Calu3 (cell line): ENCODE measurements around the gene ZNF3. TPM values are rescaled to one million over a fixed set of nuclear protein-coding genes. Genes with fewer than 3 reads are reported as not detected.

ENCODE experiments used
- BruUV-seq: library from RNA; stranded (reverse); fragments of 400-500 nt; replicated peaks from 2 replicates; lab custom pipeline; 2021; lab: Mats Ljungman, UMichigan
- CTCF ChIA-PET: fragments of 300-600 bp; sonication (Branson Sonifier 250); formaldehyde crosslinking; loops from one replicate; lab custom pipeline; 2022; ENCODE audit warnings: antibody characterized with exemption; lab: Charles Lee
- DNase-seq: peaks from one replicate; pipeline ENCODE4 v3.0.0; 2022
- H3K27ac Mint-ChIP-seq: one replicate; pipeline ENCODE4 v1.8.0; 2022; ENCODE audit warnings: mixed read lengths; ENCODE audit not compliant: unreplicated experiment
- H3K27me3 Mint-ChIP-seq: one replicate; pipeline ENCODE4 v1.8.0; 2022; ENCODE audit warnings: mixed read lengths; ENCODE audit not compliant: unreplicated experiment
- H3K36me3 Mint-ChIP-seq: one replicate; pipeline ENCODE4 v1.8.0; 2022; ENCODE audit warnings: mild to moderate bottlenecking, moderate library complexity, mixed read lengths; ENCODE audit not compliant: insufficient read depth, unreplicated experiment
- H3K4me1 Mint-ChIP-seq: one replicate; pipeline ENCODE4 v1.8.0; 2022; ENCODE audit warnings: mild to moderate bottlenecking, low read depth, mixed read lengths; ENCODE audit not compliant: unreplicated experiment
- H3K4me3 Mint-ChIP-seq: one replicate; pipeline ENCODE4 v1.8.0; 2022; ENCODE audit warnings: mild to moderate bottlenecking, low read depth, moderate library complexity, mixed read lengths; ENCODE audit not compliant: unreplicated experiment
- H3K9me3 Mint-ChIP-seq: one replicate; pipeline ENCODE4 v1.8.0; 2022; ENCODE audit warnings: low read depth, mixed read lengths; ENCODE audit not compliant: unreplicated experiment
- intact Hi-C: fragments of 100-400 bp; cut with micrococcal nuclease; formaldehyde crosslinking; loops from one replicate; pipeline ENCODE4 v1.10.0; 2022; ENCODE audit not compliant: unreplicated experiment
- total RNA-seq: library from RNA; stranded (reverse); gene quantifications from 2 replicates; pipeline ENCODE4 v1.2.3, GENCODE V29; 2022
- TF ChIP-seq, protein P1 (sequence below): fragments of 200-600 bp; IDR thresholded peaks from one replicate; pipeline ENCODE4 v1.8.0; 2022; ENCODE audit warnings: antibody characterized with exemption; ENCODE audit not compliant: unreplicated experiment

Gene ZNF3
- total RNA-seq, 1 experiment from 2014 or later: 26.7 TPM

DNA sequence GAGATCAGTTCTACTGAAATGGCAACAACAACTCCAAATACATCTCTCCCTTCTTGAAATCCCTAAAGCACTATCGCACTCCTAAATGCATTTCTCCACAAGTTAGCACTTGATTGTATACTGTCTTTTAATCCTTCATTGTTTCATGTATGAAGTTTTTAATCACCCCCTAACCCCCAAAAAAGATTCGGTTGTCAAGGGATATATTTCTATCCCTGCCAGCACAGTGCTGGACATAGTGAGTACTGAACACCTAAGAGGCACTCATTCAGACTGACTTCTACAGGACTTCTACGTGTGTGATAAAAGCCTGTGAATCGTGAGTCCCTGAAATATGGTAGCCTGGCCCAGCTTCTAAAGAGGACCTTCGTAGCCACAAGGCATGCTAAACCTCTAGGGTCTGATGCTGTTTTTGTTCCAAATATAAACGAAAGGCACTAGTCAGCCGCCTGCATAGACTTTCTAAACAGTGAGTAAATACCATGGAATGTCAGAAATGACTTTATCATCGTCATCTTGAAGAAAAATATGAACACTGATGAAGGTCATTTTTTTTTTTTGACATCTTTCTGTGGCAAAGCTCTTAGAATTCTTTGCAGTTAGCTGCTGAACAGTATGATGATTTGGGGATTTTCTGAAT lies 46.5 kb downstream of the ZNF3 start:
- BruUV-seq: no TSS peak
- Mint-ChIP-seq H3K27ac (no peak overlapping the region), H3K4me3 (no peak overlapping the region), H3K9me3 (no peaks in the 10 kb centered on the region), H3K36me3 (peaks cover 26% of the 10 kb centered on the region), H3K4me1 (no peaks in the 10 kb centered on the region), H3K27me3 (no peaks in the 10 kb centered on the region)
- CTCF ChIA-PET: no interaction called here
- TF ChIP-seq, protein P1, sequence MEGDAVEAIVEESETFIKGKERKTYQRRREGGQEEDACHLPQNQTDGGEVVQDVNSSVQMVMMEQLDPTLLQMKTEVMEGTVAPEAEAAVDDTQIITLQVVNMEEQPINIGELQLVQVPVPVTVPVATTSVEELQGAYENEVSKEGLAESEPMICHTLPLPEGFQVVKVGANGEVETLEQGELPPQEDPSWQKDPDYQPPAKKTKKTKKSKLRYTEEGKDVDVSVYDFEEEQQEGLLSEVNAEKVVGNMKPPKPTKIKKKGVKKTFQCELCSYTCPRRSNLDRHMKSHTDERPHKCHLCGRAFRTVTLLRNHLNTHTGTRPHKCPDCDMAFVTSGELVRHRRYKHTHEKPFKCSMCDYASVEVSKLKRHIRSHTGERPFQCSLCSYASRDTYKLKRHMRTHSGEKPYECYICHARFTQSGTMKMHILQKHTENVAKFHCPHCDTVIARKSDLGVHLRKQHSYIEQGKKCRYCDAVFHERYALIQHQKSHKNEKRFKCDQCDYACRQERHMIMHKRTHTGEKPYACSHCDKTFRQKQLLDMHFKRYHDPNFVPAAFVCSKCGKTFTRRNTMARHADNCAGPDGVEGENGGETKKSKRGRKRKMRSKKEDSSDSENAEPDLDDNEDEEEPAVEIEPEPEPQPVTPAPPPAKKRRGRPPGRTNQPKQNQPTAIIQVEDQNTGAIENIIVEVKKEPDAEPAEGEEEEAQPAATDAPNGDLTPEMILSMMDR: no peak
- intact Hi-C loops: no loop called here
- no peak for DNase-seq

DNA sequence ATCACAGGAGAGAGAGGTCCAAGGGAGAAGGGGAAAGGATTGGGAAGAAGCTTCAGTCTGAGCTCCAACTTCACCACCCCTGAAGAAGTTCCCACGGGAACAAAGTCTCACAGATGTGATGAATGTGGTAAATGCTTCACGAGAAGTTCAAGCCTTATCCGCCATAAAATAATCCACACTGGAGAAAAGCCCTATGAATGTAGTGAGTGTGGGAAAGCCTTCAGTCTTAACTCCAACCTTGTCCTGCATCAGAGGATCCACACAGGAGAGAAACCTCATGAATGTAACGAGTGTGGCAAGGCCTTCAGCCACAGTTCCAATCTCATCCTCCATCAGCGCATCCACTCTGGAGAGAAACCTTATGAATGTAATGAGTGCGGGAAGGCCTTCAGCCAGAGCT lies 48.0 kb downstream of the ZNF3 start:
- TF ChIP-seq, protein P1: no peak
- no peak overlapping the region for H3K4me3 Mint-ChIP-seq
- no TSS peak for BruUV-seq
- H3K27me3 Mint-ChIP-seq: no peaks in the 10 kb centered on the region
- intact Hi-C loops: no loop called here
- H3K4me1 Mint-ChIP-seq: no peaks in the 10 kb centered on the region
- DNase-seq: no peak
- H3K36me3 Mint-ChIP-seq: peaks cover 27% of the 10 kb centered on the region
- CTCF ChIA-PET: no interaction called here
- H3K27ac Mint-ChIP-seq: no peak overlapping the region
- H3K9me3 Mint-ChIP-seq: no peaks in the 10 kb centered on the region

DNA sequence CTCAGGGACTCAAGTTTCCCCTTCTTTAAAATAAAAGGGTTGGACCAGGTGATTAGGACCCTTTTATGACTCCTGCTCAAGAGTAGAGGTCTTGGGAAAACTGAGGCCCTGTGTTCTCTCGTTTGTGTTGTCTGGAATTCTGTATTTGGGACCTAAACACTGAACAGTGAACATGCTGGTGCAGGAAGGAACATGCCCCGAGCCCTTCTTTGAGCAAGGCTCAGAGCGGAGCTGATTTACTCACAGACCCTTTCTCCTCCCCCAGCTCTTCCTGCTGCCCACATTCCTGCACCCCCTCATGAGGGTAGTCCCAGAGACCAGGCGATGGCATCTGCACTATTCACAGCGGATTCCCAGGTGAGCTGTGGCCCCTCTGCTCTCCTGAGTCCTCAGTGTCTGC lies 51.9 kb downstream of the ZNF3 start:
- no peaks in the 10 kb centered on the region for H3K9me3 Mint-ChIP-seq
- CTCF ChIA-PET: no interaction called here
- intact Hi-C loops: no loop called here
- DNase-seq: no peak
- no TSS peak for BruUV-seq
- H3K27ac Mint-ChIP-seq: no peak overlapping the region
- no peaks in the 10 kb centered on the region for H3K4me1 Mint-ChIP-seq
- TF ChIP-seq, protein P1: no peak
- H3K36me3 Mint-ChIP-seq: peaks cover 45% of the 10 kb centered on the region
- H3K27me3 Mint-ChIP-seq: no peaks in the 10 kb centered on the region
- H3K4me3 Mint-ChIP-seq: no peak overlapping the region

DNA sequence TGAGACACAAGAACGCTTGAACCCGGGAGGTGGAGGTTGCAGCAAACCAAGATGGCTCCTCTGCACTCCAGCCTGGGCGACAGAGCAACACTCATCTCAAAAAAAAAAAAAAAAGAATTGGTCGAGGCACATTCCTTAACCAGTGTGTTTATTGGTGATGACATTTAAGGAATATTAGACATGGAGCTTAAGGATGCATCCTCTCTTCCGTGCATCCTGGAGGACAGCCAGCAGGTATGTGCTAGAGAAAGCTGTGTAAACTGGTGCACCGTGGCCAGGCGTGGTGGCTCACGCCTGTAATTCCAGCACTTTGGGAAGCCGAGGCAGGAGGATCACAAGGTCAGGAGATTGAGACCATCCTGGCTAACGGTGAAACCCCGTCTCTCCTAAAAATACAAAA lies 54.3 kb downstream of the ZNF3 start:
- no peak overlapping the region for H3K27ac Mint-ChIP-seq
- intact Hi-C loops: no loop called here
- BruUV-seq: no TSS peak
- CTCF ChIA-PET: no interaction called here
- no peaks in the 10 kb centered on the region for H3K27me3 Mint-ChIP-seq
- TF ChIP-seq, protein P1: no peak
- no peaks in the 10 kb centered on the region for H3K4me1 Mint-ChIP-seq
- no peak for DNase-seq
- no peaks in the 10 kb centered on the region for H3K9me3 Mint-ChIP-seq
- H3K4me3 Mint-ChIP-seq: no peak overlapping the region
- H3K36me3 Mint-ChIP-seq: peaks cover 55% of the 10 kb centered on the region
